GM18526 (cell line): ENCODE measurements around the gene BMP10.

Experiments used
- POLR2A ChIP-seq: IDR thresholded peaks from 3 replicates; pipeline ENCODE4 v1.6.1; 2011; ENCODE audit not compliant: insufficient read length; ENCODE audit errors: extremely low read depth

The BMP10 gene

DNA sequence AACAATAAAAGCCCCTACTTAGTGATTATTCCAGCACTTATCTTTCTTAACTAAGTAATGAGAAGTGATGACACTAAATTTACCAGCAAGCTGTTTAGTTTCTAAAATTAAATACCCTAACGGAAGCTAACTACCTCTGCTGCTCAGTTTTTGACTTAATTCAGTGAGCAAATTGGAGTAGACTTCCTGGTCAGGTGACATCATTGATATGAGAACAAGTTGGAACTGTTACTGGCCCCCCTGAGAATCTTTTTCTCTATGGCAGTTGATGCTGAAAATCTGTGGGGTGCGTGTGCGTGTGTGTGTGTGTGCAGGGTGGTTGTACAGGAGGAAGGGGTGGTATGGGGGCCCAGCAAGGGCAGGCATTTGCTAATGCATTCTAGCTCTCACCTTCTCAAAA is 35.5 kb upstream of the BMP10 start:
- TF ChIP-seq POLR2A = no peak

DNA sequence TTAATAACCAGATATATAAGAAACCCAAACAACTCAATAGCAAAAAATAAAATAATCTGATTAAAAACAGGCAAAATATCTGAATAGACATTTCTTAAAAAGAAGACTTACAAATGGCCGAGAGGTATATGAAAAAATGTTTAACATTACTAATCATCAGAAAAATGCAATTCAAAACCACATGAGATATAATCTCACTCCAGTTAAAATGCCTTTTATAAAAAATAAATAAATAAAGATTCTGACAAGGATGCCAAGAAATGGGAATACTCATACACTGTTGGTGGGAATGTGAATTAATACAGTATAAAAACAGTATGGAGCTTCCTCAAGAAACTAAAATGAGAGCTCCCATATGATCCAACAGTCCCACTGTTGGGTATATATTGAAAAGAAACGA is 33.9 kb upstream of the BMP10 start:
- no peak for TF ChIP-seq POLR2A

DNA sequence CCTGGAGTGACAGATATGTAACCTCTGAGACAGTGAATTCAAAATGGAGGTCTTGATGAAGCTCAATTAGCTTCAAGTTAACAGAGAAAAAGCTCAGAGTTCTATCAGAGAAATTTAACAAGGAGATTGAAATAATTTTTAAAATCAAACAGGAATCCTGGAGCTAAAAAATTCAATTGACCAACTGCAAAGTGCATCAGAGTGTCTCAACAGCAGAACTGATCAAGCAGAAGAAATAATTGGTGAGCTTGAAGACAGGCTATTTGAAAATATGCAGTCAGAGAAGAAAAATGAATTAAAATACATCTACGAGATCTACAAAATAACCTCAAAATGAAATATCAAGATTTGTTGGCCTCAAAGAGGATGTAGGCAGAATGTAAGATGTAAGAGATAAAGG is 30.4 kb upstream of the BMP10 start:
- TF ChIP-seq POLR2A = no peak

DNA sequence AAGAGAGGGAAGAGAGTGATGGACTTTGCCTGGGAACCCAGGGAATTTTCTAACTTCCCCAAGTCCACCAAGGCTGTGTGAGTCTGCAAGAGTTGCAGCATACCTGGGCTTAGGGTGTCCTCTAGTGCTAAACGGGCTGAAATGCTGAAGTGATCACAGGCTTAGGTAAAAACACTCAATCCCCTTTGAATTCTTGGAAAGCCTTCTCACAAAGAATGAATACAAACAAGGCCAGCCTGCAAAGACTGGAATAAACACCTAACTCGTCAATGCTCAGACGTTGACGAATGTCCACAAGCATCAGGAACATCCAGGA is 30.0 kb upstream of the BMP10 start:
- TF ChIP-seq POLR2A = no peak

DNA sequence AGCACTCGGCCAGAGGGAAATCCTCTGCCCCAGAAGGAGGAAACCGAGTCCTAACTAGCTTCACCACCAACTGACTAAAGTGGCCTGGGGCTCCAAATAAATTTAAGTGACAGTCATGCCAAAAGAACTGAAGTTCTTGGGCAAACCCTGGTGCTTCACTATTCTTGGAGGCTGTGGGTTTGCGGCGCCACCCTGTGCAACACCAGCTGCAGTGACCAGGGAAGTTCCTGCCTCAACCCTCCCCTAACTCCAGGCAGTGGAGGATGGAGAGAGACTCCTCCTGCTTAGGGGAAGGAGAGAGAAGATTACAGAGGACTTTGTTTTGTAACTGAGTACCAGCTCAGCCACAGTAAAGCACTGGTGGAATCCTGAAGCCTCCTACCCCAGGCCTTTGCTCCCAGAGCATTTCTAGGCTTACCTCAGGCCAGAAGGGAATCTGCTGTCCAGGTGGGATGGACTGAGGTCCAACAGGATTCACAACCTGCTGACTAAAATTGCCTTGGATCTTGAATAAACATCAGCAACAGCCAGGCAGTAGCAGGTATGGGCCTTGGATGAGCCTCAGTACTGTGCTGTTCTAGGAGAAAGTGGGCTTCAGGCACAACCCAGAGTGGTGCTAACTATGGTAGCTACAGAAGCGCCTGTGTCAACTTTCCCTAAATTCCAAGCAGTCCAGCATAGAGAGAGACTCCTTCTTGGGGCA is 29.4 kb upstream of the BMP10 start:
- TF ChIP-seq POLR2A = no peak

DNA sequence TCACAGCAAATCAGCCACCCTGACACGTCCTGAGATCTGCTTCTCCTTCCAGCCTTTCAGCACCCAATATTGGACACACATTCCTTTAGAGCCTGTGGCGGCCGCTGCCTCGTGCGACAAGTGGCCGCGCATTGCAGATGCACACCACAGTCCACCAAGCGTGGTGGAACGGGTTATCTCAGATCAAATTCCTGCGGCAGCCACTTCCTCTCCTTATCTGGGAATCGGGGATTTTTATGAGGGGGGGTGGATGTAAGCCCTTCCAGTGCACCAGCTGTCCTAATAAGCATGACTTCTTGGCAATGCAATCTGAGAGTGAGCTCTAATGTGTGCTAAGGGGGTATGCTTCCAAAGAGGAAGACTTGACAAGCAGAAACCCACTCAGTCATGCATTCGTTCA is 18.3 kb upstream of the BMP10 start:
- no peak for TF ChIP-seq POLR2A

DNA sequence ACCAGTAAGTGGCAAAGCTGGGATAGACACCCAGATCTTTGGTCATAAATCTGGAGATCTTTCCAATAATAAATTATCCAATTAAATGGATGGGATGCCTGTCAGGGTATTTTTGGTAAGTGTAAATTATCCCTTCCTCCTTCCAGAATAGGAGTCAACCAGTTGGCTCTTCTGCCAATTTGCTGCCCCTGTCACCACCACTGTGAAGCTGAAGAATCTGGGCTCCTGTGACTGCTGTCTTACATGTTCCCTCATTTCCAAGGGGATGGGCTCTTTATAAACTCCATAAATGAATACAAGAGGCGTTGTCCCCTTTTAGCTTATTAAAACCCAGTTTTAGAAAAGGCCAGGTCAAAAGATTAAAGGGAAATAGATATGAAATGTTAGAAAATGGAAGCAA is 17.8 kb upstream of the BMP10 start:
- TF ChIP-seq POLR2A = no peak

DNA sequence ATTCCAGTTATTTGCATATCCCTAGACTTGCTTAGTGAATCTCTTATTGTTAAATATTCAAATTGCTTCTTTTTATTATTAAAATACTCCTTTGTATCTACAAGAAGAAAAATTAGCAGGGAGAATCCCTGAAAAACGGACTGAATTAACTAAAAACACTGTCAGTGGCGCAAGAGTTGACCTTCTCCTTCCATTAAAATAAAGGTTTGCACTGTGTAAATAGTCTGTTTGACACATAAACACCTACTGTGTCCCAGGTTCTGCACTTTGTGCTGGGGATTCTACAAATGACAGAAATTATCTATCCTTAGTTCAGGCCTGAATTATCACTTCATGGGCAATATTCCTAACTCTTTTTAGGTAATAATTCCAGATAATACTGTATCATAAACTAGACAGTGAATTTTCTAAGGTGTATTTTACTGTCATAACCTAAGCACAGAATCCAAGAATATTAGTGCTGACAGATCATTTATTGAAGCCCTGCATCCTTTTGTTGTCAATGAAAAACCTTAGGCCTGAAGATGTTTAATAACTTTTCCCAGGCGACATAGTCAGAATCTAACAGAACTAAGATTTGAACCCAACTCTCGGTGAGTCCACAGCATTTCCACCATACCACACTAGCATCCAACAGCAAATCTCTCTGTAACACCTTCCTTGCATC is 17.0 kb upstream of the BMP10 start:
- TF ChIP-seq POLR2A = no peak

DNA sequence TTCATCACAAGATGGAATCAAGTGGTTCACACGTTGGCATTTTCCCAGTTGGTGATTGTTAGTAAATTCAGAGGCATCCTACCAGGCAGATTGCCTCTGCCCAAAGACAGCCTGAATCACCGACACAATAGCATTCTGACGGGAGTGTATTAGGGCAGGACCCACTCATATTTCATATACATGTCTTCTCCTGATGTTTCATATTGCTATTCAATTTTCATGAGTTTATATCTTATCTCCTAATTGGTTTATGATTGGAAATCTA is 14.5 kb upstream of the BMP10 start:
- TF ChIP-seq POLR2A = no peak

DNA sequence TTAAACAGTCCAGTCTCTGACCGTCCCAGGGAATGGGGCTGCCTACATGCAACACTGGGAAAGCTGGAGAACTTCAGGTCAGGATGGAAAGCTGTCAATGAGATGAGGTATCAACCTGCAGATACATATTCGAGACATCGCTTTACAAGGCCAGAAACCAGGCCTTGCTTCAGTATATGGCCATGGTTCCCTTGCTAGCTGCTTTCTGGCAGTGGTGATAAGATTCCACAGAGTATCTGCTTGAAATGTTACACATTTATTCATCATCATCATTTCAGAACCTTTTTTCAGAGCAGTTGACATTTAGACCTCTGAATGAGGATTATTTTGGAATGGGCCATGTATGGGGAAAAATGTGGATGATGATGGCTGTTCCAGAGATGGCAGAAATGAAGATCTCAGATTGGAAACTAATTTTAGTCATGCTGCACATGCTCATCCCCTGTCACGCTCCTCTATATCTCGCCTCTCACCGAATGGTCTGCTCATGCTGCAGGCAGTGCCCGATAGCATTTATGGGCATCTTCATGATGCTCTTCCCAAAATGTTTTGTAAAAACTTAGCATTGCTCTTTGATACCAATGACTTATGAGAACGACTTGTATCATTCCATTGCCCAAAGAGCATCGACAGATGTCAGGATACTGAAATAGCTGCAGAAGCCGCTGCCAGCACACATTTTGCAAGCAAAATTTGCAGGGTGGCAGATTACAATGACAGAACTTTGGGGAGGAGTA is 14.0 kb upstream of the BMP10 start:
- no peak for TF ChIP-seq POLR2A

DNA sequence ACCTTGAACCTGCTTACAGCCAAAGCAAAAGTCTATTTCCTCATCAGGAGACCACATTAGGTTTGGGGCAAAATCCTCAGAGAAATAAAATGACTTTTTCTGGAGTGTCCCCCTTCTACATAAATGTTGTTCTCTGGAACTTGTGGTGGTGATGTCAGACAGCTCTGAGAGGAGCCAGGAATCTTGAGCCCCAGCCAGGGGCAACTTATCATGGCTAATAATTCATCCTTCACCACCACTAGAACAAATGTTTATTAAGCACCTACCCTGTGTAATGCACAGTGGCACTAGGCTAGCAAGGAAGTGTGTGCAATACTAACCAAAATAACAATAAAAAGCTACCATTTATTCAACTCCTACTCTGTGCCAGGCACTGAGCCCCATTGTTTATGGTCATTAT is 9.0 kb upstream of the BMP10 start:
- TF ChIP-seq POLR2A = no peak

DNA sequence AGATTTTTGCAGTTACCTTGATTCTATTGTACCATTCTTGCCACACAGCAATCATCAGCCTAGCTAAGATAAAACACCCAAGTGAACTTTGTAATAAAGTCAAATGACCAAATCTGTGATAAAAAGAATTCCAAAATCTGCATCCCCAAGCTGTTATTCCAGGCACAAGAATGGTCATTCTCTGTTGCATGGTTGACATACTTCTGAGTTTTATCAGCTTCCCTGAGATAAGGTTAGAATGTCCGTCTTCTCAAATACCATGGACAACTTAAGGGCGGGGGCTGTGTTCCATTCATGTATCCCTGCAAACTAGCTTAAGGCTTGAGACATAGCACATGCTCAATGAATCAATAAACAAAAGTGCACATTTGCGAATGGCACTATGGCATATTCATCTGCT is 8.1 kb upstream of the BMP10 start:
- TF ChIP-seq POLR2A = no peak

DNA sequence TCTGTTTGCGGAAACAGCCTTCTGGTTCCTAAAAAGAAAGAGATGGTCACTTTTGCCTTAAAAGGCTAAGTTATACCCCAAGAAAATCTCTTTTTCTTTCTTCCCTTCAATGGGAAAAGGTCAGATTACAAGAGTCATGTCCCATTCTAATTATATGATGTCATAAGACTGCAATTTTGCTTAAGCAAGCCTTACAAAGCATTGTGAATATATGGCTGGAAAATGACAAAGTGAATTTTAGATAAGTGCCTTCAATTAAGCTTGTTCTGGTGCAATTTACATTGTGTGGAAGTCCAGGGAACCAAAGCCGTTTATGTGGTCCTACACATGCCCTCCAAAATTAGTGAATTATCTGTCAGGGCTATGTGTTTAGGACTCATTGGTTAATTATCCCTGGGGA is 7.6 kb upstream of the BMP10 start:
- no peak for TF ChIP-seq POLR2A

DNA sequence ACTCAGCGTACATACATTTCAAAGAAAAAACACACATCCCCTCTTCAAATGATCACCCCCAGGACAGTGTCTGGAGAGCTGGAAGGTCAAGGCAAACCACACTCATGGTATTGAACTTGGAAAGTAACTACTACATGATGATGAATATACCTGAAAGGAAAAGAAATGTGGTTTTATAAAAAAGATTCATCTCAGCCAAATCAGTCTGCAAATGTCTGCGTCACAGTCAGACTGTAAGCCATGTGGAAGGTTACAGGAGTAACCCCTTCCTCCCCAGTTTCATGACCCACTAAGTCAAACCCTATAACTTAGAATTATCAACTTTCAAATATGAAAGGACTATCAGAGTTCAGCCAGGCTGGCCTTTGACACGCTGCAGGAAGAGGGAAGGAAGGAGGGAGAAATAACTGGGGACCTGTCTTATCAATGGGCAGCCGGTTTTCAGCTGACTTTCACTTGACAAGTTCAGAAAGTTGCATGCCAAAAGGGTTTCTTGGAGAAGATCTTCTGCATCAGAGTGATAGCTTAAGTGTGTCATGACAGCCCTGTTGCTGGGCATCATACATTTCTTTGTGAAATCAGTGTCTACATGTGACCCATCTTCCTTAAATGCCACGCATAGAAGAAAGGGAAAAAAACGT is 7.0 kb upstream of the BMP10 start:
- TF ChIP-seq POLR2A = no peak

DNA sequence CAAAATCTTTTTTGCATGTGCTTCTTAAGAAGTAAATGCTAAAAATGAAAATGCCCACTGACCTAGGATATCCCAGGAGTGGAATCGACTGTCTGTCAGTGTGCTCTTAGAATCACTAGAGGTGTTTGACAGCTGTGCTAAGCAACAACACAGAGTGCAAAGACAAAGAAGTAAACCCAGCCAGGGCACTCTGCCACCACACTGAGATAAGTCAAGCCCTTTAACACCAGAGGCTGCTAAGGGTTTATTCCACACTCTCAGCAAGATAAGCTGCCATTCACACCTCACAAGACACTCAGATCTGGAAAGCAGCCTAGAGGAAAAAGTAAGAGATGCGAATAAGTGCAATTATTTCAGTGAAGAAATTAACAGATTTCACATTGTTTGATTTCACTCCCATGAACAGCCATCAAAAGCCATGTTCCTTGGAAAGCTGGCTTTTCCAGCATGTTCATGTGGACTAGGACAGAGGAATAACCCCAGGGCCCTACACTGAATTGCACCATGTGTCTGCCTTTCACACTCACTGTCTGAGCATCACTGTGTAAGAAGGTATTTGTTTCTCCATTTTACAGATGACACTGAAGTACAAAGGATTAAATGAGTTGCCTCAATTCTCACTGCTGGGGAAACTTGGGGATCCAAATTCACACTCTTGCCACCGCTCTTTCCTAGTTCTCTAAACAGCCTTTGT is 6.0 kb upstream of the BMP10 start:
- TF ChIP-seq POLR2A = no peak

DNA sequence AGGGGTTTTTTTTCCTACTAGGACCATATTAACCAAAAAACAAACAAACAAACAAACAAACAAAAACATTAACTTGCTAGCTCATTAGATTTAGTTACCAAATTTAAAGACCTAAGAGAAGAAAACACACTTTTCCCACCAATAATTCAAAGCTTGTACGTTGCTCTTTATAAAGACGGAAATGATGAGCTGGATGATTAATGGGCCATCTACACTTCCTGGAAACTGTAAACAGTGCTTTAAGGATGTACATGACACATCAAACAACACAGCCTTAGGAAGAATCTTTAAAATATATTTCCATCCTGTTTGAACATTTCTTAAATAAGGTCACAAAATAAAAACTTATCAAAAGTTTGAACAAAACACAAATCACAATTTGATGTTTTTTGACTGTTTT is 982 bp downstream of the BMP10 start:
- TF ChIP-seq POLR2A = no peak
